ENCODE results near the gene ITIH1. TPM values are rescaled to one million over a fixed set of nuclear protein-coding genes. Genes with fewer than 3 reads are reported as not detected.

Gene ITIH1
- total RNA-seq, 1 experiment from 2014 or later, result 0.26 TPM

- no peak for ATAC-seq
- Mint-ChIP-seq H3K27ac (no peak overlapping the region), H3K4me1 (no peaks in the 10 kb centered on the region), H3K36me3 (no peaks in the 10 kb centered on the region), H3K9me3 (no peaks in the 10 kb centered on the region), H3K4me3 (no peak overlapping the region), H3K27me3 (ENCODE audit: low read depth) (no peaks in the 10 kb centered on the region)
- POLR2A ChIA-PET, result interaction anchor here (0.9 kb wide), 1 partner anchor 8 kb away, joined by 3 read pairs; no protein-coding TSS in a partner anchor
- no peak for TF ChIP-seq TEAD1 (CRISPR knock-in tag; IDR thresholded peaks at IDR 0.05)
- TF ChIP-seq E2F1 (CRISPR knock-in tag; IDR thresholded peaks at IDR 0.05), result no peak
- TF ChIP-seq MLX (CRISPR knock-in tag; IDR thresholded peaks at IDR 0.05), result no peak
- TF ChIP-seq NFE2L1 (CRISPR knock-in tag; IDR thresholded peaks at IDR 0.05), result no peak
- TF ChIP-seq RORB (CRISPR knock-in tag; IDR thresholded peaks at IDR 0.05), result no peak
- TF ChIP-seq ELF4 (CRISPR knock-in tag; IDR thresholded peaks at IDR 0.05; ENCODE audit: low read depth), result no peak
- TF ChIP-seq IRF1 (CRISPR knock-in tag; IDR thresholded peaks at IDR 0.05), result no peak
- TF ChIP-seq ARID4B (CRISPR knock-in tag; IDR thresholded peaks at IDR 0.05; ENCODE audit: borderline replicate concordance), result no peak
- TF ChIP-seq ATF2 (CRISPR knock-in tag; IDR thresholded peaks at IDR 0.05; ENCODE audit: borderline replicate concordance, low read depth), result no peak
- no peak for TF ChIP-seq ZNF317 (CRISPR knock-in tag; IDR thresholded peaks at IDR 0.05; ENCODE audit: borderline replicate concordance, low read depth)
- no peak for TF ChIP-seq ATF6 (CRISPR knock-in tag; IDR thresholded peaks at IDR 0.05)
- no peak for TF ChIP-seq ZSCAN18 (CRISPR knock-in tag; IDR thresholded peaks at IDR 0.05)
- TF ChIP-seq SOX15 (CRISPR knock-in tag; IDR thresholded peaks at IDR 0.05), result no peak
- no peak for TF ChIP-seq HMGA2 (CRISPR knock-in tag; IDR thresholded peaks at IDR 0.05)
- no peak for TF ChIP-seq PREB (CRISPR knock-in tag; IDR thresholded peaks at IDR 0.05; ENCODE audit: borderline replicate concordance)
- TF ChIP-seq ZNF219 (CRISPR knock-in tag; IDR thresholded peaks at IDR 0.05; ENCODE audit: borderline replicate concordance), result no peak
- TF ChIP-seq ERG (CRISPR knock-in tag; IDR thresholded peaks at IDR 0.05), result no peak
- no peak for TF ChIP-seq AR (CRISPR knock-in tag; IDR thresholded peaks at IDR 0.05)
- no peak for DNase-seq (ENCODE audit: low spot score)
- CTCF ChIA-PET, result interaction anchor here (0.6 to 5.5 kb wide), 43 partner anchors 8 to 494 kb away, joined by 3 to 96 read pairs (median 5); partner anchors contain the start of genes ITIH1, ITIH4, NEK4 and UQCC5
Measured at GRCh38 chr3:52792961-52793695, 15.7 kb downstream of the ITIH1 start.

Measured in WTC11 (cell line).